PC-9 (cell line): ENCODE measurements around the gene TOM1. TPM values are rescaled to one million over a fixed set of nuclear protein-coding genes. Genes with fewer than 3 reads are reported as not detected.

ENCODE experiments used
- BruUV-seq: library from RNA; stranded (reverse); fragments of 400-500 nt; replicated peaks from 2 replicates; lab custom pipeline; 2021; lab: Mats Ljungman, UMichigan
- CTCF ChIA-PET: fragments of 300-600 bp; sonication (Branson Sonifier 250); formaldehyde crosslinking; loops from one replicate; lab custom pipeline; 2022; ENCODE audit warnings: antibody characterized with exemption; lab: Charles Lee
- POLR2A ChIA-PET: fragments of 300-600 bp; sonication (Branson Sonifier 250); formaldehyde crosslinking; loops from one replicate; lab custom pipeline; 2022; ENCODE audit warnings: antibody characterized with exemption; ENCODE audit not compliant: unreplicated experiment; lab: Charles Lee
- DNase-seq, 2 experiments: peaks; one replicate each; pipeline versions ENCODE4 v3.0.0 to v3.0.0-alpha.2; 2015 to 2022; ENCODE audit warnings: mixed read lengths in 1 of 2
- H2AFZ ChIP-seq: fragments of 200-600 bp; sonication (generic); 2 replicates; pipeline ENCODE4 v1.8.1; 2017; ENCODE audit warnings: antibody characterized with exemption
- H3F3A ChIP-seq: fragments of 200-600 bp; sonication (generic); 2 replicates; pipeline ENCODE4 v1.8.1; 2017; ENCODE audit warnings: antibody characterized with exemption, mild to moderate bottlenecking, low read depth; ENCODE audit not compliant: insufficient read depth
- H3K27ac ChIP-seq: fragments of 200-600 bp; sonication (generic); 2 replicates; pipeline ENCODE4 v1.6.1; 2016; ENCODE audit warnings: mixed run types
- H3K27me3 ChIP-seq: fragments of 200-600 bp; sonication (generic); 2 replicates; pipeline ENCODE4 v1.6.1; 2016; ENCODE audit warnings: low read depth, mixed run types; ENCODE audit not compliant: insufficient read depth
- H3K36me3 ChIP-seq: fragments of 200-600 bp; sonication (generic); 2 replicates; pipeline ENCODE4 v1.6.1; 2016; ENCODE audit warnings: low read depth, mixed run types
- H3K4me1 ChIP-seq: fragments of 200-600 bp; sonication (generic); replicated peaks from 2 replicates; pipeline ENCODE4 v1.6.1; 2016; ENCODE audit warnings: mixed run types; ENCODE audit not compliant: insufficient read depth
- H3K4me2 ChIP-seq: fragments of 200-600 bp; sonication (generic); 2 replicates; pipeline ENCODE4 v1.6.1; 2017; ENCODE audit warnings: mixed run types
- H3K4me3 ChIP-seq: fragments of 200-600 bp; sonication (generic); 2 replicates; pipeline ENCODE4 v1.6.1; 2016; ENCODE audit warnings: mixed run types
- H3K79me2 ChIP-seq: fragments of 200-600 bp; sonication (generic); 2 replicates; pipeline ENCODE4 v1.6.1; 2017; ENCODE audit warnings: low read depth, mixed run types
- H3K9me2 ChIP-seq: fragments of 200-600 bp; sonication (generic); 2 replicates; pipeline ENCODE4 v1.8.1; 2017; ENCODE audit warnings: mild to moderate bottlenecking; ENCODE audit not compliant: insufficient read depth
- H3K9me3 ChIP-seq: fragments of 200-600 bp; sonication (generic); 2 replicates; pipeline ENCODE4 v1.8.1; 2016; ENCODE audit warnings: low read depth; ENCODE audit not compliant: insufficient read depth
- H4K20me1 ChIP-seq: fragments of 200-600 bp; sonication (generic); 2 replicates; pipeline ENCODE4 v1.8.1; 2017; ENCODE audit not compliant: insufficient read depth
- EZH2 ChIP-seq: fragments of 200-600 bp; sonication (generic); IDR thresholded peaks from 2 replicates; pipeline ENCODE4 v1.8.0; 2017; ENCODE audit warnings: antibody characterized with exemption, low read depth
- intact Hi-C: fragments of 100-400 bp; cut with micrococcal nuclease; formaldehyde crosslinking; loops from one replicate; pipeline ENCODE4 v1.10.0; 2022; ENCODE audit not compliant: unreplicated experiment
- total RNA-seq: library from RNA; stranded (reverse); gene quantifications from 2 replicates; pipeline ENCODE4 v1.2.3, GENCODE V29; 2021
- TF ChIP-seq, protein P1 (sequence below): fragments of 200-600 bp; sonication (generic); conservative IDR thresholded peaks from 2 replicates; pipeline ENCODE4 v1.6.1; 2017; ENCODE audit warnings: mixed run types, antibody characterized with exemption, mild to moderate bottlenecking, moderate library complexity

TOM1 gene
- total RNA-seq, 1 experiment from 2014 or later, result 43.6 TPM

DNA sequence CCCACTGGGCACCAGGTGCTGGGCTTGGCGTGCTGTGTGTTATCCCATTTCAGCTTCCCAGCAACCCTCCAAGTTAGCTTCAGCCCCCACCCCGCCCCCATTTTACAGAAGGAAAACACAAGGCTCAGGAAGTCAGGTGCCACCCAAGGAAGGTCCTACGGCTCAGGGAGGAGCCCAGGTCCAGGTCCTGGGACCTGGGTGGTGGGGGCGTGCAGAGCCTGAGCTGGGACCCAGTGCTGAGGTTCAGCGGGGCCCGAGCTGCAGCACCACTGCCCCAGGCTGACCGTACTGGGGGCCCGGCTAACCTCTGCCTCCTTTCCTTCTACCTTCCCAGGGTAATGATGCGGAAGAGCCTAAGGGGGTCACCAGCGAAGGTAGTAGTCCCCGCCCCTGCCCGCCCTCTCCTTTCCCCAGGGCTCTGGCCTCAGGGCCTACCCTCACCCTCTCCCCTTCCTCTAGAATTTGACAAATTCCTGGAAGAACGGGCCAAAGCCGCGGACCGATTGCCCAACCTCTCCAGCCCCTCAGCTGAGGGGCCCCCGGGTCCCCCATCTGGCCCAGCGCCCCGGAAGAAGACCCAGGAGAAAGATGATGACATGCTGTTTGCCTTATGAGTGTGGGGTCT lies 47.0 kb downstream of the TOM1 start:
- no peaks in the 10 kb centered on the region for H3K9me2 ChIP-seq

DNA sequence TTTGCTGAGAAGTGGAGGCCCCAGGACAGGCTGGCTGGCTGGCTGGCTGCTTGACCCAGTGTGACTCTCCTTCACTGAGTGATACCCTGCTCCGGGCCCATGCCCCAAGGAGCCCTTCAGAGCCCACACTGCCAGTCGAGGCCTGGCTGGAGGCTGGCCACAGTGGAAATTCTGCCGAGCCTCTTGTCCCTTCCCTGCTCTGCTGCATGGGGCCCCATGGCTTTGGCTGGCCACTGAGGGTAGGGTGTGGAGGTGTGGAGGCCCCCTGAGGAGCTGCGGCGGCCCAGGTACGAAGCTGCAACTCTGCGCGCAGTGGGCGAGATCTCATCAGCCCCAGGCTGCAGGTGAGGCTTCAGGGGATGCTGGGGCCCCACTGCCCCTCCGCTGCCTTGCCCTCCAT lies 47.8 kb downstream of the TOM1 start:
- ChIA-PET POLR2A (no interaction called here), CTCF (no interaction called here)
- H3K27ac ChIP-seq, result no peak overlapping the region
- peaks cover 10% of the 10 kb centered on the region for H3F3A ChIP-seq
- H3K4me1 ChIP-seq, result peaks cover 12% of the 10 kb centered on the region
- no peaks in the 10 kb centered on the region for H3K27me3 ChIP-seq
- no peaks in the 10 kb centered on the region for H4K20me1 ChIP-seq
- H3K4me2 ChIP-seq, result no peak overlapping the region
- no peak overlapping the region for H3K4me3 ChIP-seq
- no peaks in the 10 kb centered on the region for H3K9me3 ChIP-seq
- TF ChIP-seq, protein P1, sequence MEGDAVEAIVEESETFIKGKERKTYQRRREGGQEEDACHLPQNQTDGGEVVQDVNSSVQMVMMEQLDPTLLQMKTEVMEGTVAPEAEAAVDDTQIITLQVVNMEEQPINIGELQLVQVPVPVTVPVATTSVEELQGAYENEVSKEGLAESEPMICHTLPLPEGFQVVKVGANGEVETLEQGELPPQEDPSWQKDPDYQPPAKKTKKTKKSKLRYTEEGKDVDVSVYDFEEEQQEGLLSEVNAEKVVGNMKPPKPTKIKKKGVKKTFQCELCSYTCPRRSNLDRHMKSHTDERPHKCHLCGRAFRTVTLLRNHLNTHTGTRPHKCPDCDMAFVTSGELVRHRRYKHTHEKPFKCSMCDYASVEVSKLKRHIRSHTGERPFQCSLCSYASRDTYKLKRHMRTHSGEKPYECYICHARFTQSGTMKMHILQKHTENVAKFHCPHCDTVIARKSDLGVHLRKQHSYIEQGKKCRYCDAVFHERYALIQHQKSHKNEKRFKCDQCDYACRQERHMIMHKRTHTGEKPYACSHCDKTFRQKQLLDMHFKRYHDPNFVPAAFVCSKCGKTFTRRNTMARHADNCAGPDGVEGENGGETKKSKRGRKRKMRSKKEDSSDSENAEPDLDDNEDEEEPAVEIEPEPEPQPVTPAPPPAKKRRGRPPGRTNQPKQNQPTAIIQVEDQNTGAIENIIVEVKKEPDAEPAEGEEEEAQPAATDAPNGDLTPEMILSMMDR, result no peak
- H3K36me3 ChIP-seq, result peaks cover 11% of the 10 kb centered on the region
- BruUV-seq, result no TSS peak
- H3K79me2 ChIP-seq, result no peaks in the 10 kb centered on the region
- H2AFZ ChIP-seq, result no peak overlapping the region
- DNase-seq, result no peak
- intact Hi-C loops, result no loop called here
- no peaks in the 10 kb centered on the region for H3K9me2 ChIP-seq

More for the DNA sequence above, 47.0 kb downstream of the TOM1 start:
- H3K4me3 ChIP-seq, result no peak overlapping the region
- ChIA-PET POLR2A (no interaction called here), CTCF (no interaction called here)
- peaks cover 11% of the 10 kb centered on the region for H3K4me1 ChIP-seq
- no peaks in the 10 kb centered on the region; the same call in 1 of the 2 replicates for H3K9me3 ChIP-seq
- no peaks in the 10 kb centered on the region for H3K79me2 ChIP-seq
- no peak overlapping the region for H3K4me2 ChIP-seq
- no peak for TF ChIP-seq EZH2
- TF ChIP-seq, protein P1, result no peak
- H3F3A ChIP-seq, result peaks cover 17% of the 10 kb centered on the region
- peaks cover 11% of the 10 kb centered on the region for H3K36me3 ChIP-seq
- no peak overlapping the region for H3K27ac ChIP-seq
- H2AFZ ChIP-seq, result no peak overlapping the region
- H3K27me3 ChIP-seq, result no peaks in the 10 kb centered on the region
- DNase-seq, result no peak
- H4K20me1 ChIP-seq, result no peaks in the 10 kb centered on the region
- no TSS peak for BruUV-seq
- intact Hi-C loops, result no loop called here

DNA sequence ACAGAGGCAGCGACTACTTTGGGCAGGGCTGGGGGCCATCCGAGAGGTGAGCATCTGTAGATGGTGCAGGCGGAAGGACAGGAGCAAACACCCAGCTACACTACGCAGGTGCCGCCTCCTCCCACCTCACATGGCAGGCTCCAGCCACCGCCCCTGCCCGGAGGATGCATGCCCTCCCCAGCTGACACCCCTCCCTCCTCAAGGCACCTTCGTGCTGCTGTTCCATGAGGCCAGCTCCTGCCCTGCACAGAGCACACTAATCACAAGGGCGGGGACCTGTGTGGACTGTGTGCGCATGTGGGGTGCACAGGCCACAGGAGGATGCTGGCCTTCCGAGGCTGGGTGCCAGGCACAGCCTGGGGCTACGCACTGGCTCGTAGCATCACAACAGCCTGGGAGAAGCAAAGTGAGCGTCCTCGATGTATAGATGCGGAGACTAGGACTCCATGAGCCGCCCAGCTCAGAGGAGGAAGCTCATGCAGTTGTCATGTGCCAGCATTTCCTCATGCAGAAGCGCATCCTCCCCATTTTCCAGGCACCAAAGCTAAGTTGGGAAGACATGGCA lies 48.4 kb downstream of the TOM1 start:
- no peak overlapping the region for H3K27ac ChIP-seq
- intact Hi-C loops, result no loop called here
- CTCF ChIA-PET, result interaction anchor here (0.6 kb wide), 1 partner anchor 27 kb away, joined by 3 read pairs; no protein-coding TSS in a partner anchor
- H3K79me2 ChIP-seq, result no peaks in the 10 kb centered on the region
- no peaks in the 10 kb centered on the region for H3K9me3 ChIP-seq
- H3K9me2 ChIP-seq, result no peaks in the 10 kb centered on the region
- H4K20me1 ChIP-seq, result no peaks in the 10 kb centered on the region
- peaks cover 12% of the 10 kb centered on the region for H3K4me1 ChIP-seq
- TF ChIP-seq, protein P1, result no peak
- TF ChIP-seq EZH2, result no peak
- no TSS peak for BruUV-seq
- H3K27me3 ChIP-seq, result no peaks in the 10 kb centered on the region
- DNase-seq, result no peak
- POLR2A ChIA-PET, result no interaction called here
- H2AFZ ChIP-seq, result no peak overlapping the region
- H3K4me3 ChIP-seq, result no peak overlapping the region
- peaks cover 9% of the 10 kb centered on the region for H3F3A ChIP-seq
- H3K4me2 ChIP-seq, result no peak overlapping the region
- peaks cover 10% of the 10 kb centered on the region for H3K36me3 ChIP-seq
